GM19395 (cell line): ENCODE measurements around the gene SMYD3.

Source experiments
- ATAC-seq: cut with Tn5 transposase; IDR thresholded peaks from one replicate; pipeline ENCODE4 v1.9.1; 2021; ENCODE audit warnings: mild to moderate bottlenecking, moderate library complexity; ENCODE audit not compliant: unreplicated experiment

SMYD3 gene

GRCh38 chr1:246471688-246472087, 35.4 kb downstream of the SMYD3 start:
- ATAC-seq = no peak

DNA sequence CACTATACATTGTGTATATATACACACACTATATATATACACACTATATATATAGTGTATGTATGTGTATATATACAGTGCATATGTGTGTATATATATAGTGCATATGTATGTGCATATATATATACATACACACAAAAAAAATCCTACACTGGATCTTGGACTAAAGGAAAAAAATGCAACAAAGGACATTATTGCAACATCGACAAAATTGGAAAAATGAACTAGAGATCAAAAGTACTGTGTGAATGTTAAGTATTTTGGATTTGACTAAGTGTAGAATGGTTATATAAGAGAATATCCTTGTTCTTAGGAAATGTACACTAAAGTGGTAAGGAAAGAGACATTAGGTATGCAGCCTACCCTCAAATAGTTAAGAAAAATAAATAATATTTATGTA, 36.5 kb downstream of the SMYD3 start:
- no peak for ATAC-seq

DNA sequence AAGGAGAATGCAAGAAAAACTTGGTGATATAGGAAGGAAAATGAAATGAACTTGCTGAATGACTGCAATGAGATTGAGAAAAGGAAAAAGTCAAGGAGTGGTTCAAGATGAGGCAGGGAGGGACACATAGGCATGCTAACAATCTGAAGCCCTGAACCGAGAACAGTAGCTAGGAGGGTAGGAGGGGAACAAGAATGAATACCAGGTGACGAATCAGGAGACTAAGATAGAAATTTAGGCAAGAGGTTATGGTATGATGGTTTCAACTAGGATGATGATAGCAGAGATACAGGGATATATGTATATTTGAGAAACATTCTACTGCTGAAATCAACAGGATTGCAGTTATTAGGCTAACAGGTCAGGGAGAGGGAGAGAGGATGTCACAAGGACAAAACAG, 44.1 kb downstream of the SMYD3 start:
- ATAC-seq = no peak

- no peak for ATAC-seq
Measured at GRCh38 chr1:246460406-246460805, 46.7 kb downstream of the SMYD3 start.

DNA sequence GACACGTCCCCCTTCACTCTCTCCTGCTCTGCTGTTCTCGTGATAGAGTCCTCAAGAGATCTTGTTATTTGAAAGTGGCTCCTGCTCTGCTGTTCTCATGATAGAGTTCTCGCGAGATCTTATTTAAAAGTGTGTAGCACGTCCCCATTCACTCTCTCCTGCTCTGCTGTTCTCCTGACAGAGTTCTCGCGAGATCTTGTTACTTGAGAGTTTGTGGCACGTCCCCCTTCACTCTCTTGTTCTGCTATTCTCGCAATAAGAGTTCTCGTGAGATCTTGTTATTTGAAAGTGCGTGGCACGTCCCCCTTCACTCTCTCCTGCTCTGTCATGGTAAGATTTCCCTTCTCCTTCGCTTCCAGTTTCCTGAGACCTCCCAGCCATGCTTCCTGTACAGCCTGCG, 47.9 kb downstream of the SMYD3 start:
- ATAC-seq = no peak

GRCh38 chr1:246455476-246455875, 51.6 kb downstream of the SMYD3 start:
- no peak for ATAC-seq

GRCh38 chr1:246454655-246455054, 52.4 kb downstream of the SMYD3 start:
- no peak for ATAC-seq

- ATAC-seq = no peak
Measured at GRCh38 chr1:246450611-246451251, 56.3 kb downstream of the SMYD3 start.

DNA sequence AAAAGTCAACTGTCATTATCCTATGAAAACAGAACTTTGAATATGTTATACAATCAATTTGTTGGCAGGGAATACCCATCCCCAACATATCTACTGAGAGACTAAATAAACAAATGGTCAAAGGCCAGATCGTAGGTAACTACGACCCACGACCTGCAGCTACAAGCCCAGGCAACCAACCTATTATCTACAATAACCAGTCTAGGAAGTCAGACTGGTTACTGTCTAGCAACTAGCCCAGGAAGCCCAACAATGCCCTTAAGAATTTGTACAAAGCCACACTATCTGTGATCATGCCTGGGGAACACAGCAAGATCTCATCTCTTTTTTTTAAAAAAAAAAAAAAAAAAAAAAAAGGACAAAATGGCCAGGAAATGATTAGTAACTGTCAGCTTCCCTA, 58.7 kb downstream of the SMYD3 start:
- ATAC-seq = no peak

DNA sequence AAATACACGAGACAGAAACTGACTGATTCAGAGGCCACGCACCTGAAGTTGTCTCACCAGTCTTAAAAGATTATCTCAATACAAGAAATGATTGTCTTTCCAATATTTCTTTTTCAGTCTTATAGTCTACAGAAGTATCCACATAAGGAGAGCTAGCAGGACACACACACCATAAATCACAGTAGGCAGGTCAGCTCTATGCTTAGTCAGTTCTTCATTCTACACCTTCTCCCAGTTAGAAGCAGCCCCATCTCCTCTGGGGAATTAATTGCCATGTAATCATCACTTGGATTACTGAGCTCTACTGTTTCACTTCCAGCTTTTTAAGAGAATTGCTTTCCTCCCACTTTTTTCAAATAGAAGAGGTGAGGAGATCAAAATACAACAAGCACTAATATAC, 59.6 kb downstream of the SMYD3 start:
- ATAC-seq = no peak

GRCh38 chr1:246445503-246445902, 61.6 kb downstream of the SMYD3 start:
- ATAC-seq = no peak

DNA sequence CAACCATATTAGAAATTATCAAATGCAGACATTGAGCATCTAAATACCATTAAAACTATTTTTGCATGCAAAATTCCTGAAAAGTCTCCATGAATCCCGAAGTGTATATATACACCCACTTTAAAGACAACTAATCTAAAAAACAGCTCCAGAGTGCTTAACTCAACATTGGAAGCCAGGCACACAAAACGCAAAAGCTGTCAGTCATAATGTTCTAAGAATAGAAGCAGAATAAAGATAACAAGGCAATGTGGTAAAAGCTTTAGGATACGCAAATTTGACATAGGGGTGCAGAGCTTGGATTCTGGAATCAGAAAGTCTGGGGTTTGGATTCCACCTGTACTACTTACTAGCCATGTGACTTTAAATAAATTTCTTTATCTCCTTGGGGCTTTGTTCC, 62.5 kb downstream of the SMYD3 start:
- ATAC-seq = no peak

DNA sequence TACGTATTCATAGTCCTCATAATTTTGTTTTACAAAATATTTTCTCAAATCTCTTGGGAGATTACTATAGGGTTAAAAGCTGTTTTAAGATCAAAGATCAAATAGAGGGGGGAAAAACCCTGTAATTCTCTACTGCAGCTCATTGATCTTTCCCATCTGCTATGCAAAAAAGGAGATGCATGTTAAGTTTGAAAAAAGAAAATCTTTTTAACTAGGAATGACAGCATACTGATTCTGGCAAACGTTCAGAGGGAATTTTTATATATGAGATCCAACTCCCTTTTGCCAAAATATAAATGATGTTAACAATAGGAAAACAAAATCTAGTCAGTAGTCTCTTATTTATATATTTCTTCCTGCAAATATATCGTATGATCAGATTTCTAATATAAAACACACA, 69.1 kb downstream of the SMYD3 start:
- no peak for ATAC-seq

DNA sequence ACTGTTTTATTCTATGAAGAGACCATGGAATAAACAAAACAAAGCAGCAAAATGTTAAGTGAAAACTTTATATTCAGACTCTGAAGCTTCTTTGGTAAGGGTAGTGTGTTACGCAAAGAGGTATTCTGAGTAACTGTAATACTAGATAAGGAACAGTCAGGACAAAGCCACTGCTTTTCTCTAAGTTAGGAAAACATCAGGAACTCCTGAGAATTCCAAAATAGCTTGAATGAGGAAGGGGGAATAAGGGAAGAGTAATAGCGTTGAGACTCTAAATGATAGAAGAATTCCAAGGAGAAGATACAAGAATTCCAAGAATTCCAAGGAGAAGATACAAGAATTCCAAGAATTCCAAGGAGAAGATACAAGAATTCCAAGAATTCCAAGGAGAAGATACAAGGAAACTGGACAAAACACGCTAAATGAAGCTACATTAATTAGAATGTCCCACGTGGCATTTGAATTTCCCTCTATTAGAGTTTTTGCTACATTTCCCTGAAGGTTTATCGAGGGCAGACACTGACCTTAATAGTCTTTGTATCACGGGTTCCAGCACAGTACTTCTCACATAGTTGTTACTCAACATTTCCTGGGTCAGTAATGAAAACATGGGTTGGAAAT, 71.5 kb downstream of the SMYD3 start:
- ATAC-seq = no peak

DNA sequence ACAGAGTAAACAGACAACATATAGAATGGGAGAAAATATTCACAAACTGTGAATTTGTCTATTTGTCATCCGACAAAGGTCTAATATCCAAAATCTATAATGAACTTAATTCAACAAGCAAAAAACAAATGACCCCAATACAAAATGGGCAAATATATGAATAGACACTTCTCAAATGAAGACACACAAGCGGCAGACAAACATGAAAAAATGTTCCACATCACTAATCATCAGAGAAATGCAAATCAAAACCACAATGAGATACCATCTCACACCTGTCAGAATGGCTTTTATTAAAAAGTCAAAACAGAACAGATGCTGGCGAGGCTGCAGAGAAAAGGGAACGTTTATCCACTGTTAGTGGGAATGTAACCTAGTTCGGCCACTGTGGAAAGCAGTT, 72.7 kb downstream of the SMYD3 start:
- ATAC-seq = no peak

GRCh38 chr1:246428542-246429308, 78.4 kb downstream of the SMYD3 start:
- ATAC-seq = no peak

DNA sequence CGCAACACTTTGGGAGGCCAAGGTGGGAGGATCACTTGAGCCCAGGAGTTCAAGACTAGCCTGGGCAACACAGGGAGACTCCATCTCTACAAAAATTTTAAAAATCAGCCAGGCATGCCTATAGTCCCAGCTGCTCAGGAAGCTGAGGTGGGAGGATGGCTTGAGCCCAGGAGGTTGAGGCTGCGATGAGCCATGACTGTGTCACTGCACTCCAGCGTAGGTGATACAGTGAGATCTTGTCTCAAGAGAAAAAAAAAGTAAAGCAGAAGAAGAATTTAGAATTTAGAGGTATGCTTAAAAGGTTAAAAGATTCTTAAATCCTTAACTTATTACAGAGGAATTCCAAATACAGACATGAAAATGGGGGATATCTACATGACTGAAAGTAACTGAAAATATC, 79.5 kb downstream of the SMYD3 start:
- no peak for ATAC-seq

DNA sequence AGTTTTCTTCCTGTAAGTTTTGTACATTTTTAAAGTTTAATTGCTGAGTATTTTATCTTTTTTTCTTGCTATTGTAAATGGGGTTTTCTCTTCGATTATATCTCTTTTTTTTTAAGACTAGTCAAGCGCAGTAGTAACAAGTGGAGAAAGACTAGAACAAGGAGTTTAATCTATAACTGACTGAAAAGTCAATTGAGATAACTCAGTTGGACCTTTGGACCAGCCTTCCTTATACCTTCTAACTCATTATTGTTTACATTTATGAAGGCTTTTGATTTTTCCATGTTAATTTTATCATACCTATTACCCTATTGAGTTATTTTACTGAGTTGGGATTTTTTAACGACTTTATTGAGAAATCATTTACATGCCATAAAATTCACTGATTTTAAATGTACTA, 81.2 kb downstream of the SMYD3 start:
- no peak for ATAC-seq

DNA sequence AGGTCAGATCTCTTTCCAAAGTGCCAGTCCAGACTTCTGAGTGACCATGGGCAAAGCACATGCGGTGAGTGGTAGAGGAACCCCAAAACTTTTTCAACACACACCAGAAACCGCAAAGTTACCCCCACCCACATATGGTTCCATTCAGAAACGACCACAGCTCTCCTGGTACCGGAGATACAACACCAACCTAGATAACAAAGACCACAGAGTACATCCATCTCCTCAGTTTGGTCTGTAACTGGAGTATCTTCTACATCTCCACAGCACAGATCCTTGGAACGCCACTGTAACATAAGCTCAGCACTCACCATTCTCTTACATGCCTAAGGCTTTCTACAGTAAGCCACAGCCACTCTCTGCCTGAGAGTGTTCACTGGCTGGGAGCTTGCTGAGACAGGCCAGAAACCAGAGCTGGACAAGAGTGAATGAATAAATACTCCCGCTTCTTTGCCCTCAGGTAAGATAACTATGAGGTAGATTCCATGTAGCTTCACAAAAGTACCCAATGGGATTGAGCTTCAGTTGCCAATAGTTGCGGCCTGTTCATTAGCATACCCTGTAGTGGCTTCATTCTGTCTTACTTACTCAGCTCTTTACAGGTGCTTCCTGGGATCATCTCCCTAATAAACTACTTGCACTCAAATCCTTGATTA, 81.8 kb downstream of the SMYD3 start:
- no peak for ATAC-seq

DNA sequence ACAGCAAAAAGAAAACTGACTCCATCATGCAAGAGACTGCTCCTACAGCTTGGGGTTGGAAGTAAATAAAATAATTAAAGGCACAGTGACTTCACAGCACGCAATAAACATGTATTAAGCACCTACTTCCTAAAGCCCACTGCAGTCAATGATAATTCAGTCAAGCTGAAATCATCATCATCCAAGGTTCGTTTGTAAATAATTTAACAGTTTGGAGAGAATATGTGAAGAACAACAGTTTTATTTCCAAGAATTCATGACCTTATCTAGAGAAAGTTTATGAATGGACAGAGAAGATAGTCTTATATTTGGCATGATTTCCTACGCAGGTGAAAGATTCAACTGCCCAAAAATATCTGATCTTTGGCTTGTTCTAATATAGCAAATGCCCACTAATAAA, 86.8 kb downstream of the SMYD3 start:
- ATAC-seq = no peak

DNA sequence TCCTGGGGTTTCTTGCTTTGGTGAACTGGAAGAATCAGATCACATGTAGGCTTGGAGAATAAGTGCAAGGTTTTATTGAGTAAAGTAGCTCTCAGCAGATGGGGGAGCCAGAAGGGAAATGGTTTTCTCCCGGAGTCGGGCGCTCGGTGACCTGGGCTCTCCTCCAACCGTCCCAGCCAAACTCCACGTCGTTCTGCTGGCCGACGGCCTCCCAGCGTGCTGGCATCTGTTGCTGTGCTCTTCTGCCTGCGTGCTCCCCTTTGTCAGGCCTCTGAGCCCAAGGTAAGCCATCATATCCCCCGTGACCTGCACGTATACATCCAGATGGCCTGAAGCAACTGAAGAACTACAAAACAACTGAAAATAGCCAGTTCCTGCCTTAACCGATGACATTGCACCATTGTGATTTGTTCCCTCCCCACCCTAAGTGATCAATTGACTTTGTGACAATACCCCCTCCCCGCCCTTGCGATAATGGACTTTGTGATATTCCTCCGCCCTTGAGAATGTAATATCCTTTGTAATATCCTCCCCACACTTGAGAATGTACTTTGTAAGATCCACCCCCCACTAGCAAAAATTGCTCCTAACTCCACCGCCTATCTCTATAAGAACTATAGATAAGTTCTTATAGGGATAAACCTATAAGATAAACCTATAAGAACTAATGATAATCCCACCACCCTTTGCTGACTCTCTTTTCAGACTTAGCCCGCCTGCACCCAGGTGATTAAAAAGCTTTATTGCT, 88.3 kb downstream of the SMYD3 start:
- no peak for ATAC-seq
